Activated naive CD4-positive, alpha-beta T cell treated with anti-CD3 and anti-CD28 coated beads, Interleukin-2, amount 10 ng/mL, durations not matched to agents 7 days and 5 days (primary cell): Measurements from ENCODE around the gene TTL.

ENCODE experiments used
- CTCF ChIA-PET: fragments of 350-600 bp; sonication (Branson Sonifier 250); formaldehyde crosslinking; loops from one replicate; lab custom pipeline; 2021; ENCODE audit warnings: antibody characterized with exemption; lab: Charles Lee
- DNase-seq: peaks from one replicate; pipeline ENCODE4 v3.0.0-alpha.2; 2020
- H3K27ac Mint-ChIP-seq: one replicate; pipeline ENCODE4 v1.8.0; 2021; ENCODE audit warnings: mild to moderate bottlenecking, moderate library complexity, mixed read lengths
- H3K27me3 Mint-ChIP-seq: one replicate; pipeline ENCODE4 v1.8.0; 2021; ENCODE audit warnings: mild to moderate bottlenecking, mixed read lengths
- H3K36me3 Mint-ChIP-seq: one replicate; pipeline ENCODE4 v1.8.0; 2021; ENCODE audit warnings: mixed read lengths
- H3K4me1 Mint-ChIP-seq: one replicate; pipeline ENCODE4 v1.8.0; 2021; ENCODE audit warnings: mixed read lengths
- H3K4me3 Mint-ChIP-seq: one replicate; pipeline ENCODE4 v1.8.0; 2021; ENCODE audit warnings: mild to moderate bottlenecking, moderate library complexity, mixed read lengths
- H3K9me3 Mint-ChIP-seq: one replicate; pipeline ENCODE4 v1.8.0; 2021; ENCODE audit warnings: mixed read lengths

Gene TTL

DNA sequence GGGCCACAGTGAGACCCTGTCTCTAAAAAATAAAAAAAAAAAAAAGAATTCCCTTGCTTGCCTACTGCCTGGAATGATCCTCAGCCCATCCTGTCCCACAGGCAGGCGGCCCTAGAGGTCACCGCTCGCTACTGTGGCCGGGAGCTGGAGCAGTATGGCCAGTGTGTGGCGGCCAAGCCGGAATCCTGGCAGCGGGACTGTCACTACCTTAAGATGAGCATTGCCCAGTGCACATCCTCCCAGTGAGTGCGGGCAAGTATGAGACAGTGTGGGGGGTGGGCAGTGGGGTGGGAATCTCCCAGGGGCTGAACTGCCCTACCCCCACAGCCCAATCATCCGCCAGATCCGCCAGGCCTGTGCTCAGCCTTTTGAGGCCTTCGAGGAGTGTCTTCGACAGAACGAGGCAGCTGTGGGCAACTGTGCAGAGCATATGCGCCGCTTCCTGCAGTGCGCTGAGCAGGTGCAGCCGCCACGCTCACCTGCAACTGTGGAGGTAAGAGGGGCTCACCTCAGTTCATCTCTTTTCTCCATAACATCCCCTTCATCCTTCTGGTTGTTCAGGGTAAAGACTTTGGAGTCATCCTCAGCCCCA is 104.0 kb downstream of the TTL start:
- Mint-ChIP-seq H3K36me3 (peaks cover 21% of the 10 kb centered on the region), H3K27ac (no peak overlapping the region), H3K27me3 (no peaks in the 10 kb centered on the region), H3K4me3 (peak overlapping the region; percentile 53), H3K9me3 (no peaks in the 10 kb centered on the region), H3K4me1 (peaks cover 42% of the 10 kb centered on the region)
- DNase-seq = no peak
- CTCF ChIA-PET = interaction anchor here (1.1 to 2.1 kb wide), 3 partner anchors 15 to 141 kb away, joined by 3 to 4 read pairs (median 3); no protein-coding TSS in a partner anchor

DNA sequence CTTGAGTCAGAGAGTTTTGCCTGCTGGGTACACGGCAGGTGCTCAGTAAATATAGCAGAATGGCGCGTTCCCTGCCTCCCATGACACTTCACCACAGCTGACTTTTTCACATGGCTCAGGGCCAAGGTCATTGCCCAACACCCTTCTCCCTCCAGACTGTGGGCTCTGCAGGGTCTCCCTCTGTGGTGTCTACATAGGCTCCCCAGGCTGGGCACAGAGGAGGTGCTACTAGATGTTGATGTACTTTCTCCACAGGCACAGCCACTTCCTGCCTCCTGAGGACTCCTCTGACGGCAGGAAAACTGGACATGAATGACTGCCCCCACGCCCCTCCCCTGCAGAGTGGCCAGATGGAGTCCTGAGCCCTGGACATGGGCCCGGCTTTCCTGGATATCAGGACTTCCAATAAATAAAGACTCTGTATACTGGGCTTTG is 106.7 kb downstream of the TTL start:
- Mint-ChIP-seq H3K27me3 (no peaks in the 10 kb centered on the region), H3K9me3 (no peaks in the 10 kb centered on the region), H3K4me1 (peaks cover 26% of the 10 kb centered on the region), H3K4me3 (no peak overlapping the region), H3K27ac (no peak overlapping the region), H3K36me3 (peaks cover 23% of the 10 kb centered on the region)
- no peak for DNase-seq
- CTCF ChIA-PET = interaction anchor here (1.5 to 2.3 kb wide), 2 partner anchors 12 to 138 kb away, joined by 5 to 7 read pairs; no protein-coding TSS in a partner anchor
